ENCODE data around the gene MIA3. TPM values are rescaled to one million over a fixed set of nuclear protein-coding genes. Genes with fewer than 3 reads are reported as not detected.

MIA3 gene
- total RNA-seq, 1 donor from 2014 or later: 22.8 TPM

DNA sequence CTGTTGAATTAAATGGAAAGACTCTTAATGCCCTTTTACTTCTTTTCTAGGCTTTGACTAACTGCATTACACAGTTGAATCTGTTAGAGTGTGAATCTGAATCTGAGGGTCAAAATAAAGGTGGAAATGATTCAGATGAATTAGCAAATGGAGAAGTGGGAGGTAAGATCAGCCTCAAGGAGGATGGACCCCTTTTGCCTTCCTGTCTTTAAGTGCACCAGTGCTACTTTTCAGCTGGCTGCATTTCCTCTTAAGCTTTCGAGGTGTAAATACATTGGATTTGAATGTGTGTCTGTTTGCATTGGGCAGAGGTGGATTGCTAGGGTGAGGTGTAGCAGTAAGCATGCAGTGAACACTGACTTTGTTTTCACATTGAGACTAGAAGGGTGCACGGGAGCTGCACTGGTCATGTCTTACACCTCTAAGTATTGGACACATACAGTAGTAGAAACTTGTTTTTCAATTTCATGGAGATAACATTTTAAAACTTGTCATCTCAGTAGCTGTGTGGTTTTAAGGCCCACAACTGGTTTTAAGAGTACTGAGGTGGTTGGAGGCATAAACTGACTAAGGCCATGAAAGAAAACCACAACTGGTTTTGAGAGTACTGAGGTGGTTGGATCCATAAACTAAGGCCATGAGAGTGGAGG lies 35.4 kb downstream of the MIA3 start:
- DNase-seq (ENCODE audit: low spot score in 2 of 2): no peak
- Histone ChIP-seq H3K4me3 (no peak overlapping the region), H3K9me3 (no peaks in the 10 kb centered on the region), H3K36me3 (peaks cover 83 to 84% of the 10 kb centered on the region in 2 donors), H3K27ac (no peak overlapping the region), H3K4me1 (no peaks in the 10 kb centered on the region), H3K27me3 (no peaks in the 10 kb centered on the region)
- intact Hi-C loops (cut with DNase I): no loop called here
- TF ChIP-seq, protein P1, sequence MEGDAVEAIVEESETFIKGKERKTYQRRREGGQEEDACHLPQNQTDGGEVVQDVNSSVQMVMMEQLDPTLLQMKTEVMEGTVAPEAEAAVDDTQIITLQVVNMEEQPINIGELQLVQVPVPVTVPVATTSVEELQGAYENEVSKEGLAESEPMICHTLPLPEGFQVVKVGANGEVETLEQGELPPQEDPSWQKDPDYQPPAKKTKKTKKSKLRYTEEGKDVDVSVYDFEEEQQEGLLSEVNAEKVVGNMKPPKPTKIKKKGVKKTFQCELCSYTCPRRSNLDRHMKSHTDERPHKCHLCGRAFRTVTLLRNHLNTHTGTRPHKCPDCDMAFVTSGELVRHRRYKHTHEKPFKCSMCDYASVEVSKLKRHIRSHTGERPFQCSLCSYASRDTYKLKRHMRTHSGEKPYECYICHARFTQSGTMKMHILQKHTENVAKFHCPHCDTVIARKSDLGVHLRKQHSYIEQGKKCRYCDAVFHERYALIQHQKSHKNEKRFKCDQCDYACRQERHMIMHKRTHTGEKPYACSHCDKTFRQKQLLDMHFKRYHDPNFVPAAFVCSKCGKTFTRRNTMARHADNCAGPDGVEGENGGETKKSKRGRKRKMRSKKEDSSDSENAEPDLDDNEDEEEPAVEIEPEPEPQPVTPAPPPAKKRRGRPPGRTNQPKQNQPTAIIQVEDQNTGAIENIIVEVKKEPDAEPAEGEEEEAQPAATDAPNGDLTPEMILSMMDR (IDR thresholded peaks at IDR 0.05): no peak

DNA sequence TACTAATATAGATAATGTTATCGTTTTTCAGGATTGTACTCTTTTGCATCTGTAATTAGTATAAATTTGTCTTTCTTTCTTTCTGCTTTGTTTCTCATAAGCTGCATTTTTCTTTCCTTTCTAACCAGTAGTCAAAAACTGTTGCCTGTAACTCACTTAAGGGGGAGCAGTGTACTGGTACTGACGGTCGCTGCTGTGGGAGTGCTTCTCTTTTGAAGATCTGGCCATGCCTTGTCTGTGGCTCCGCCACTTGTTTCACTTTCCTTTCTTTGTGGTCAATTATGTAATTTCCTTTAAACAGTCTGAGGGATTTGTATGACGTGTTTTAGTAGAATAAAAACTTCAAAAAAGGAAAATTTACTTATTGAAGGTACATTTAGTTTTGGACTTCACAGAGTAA lies 37.0 kb downstream of the MIA3 start:
- intact Hi-C loops (cut with DNase I): no loop called here
- Histone ChIP-seq H3K36me3 (peaks cover 87 to 89% of the 10 kb centered on the region in 2 donors), H3K27ac (no peak overlapping the region)

GRCh38 chr1:222656391-222657155 lies 38.7 kb downstream of the MIA3 start:
- intact Hi-C loops (cut with DNase I): no loop called here
- Histone ChIP-seq H3K4me3 (no peak overlapping the region), H3K9me3 (no peaks in the 10 kb centered on the region), H3K36me3 (peaks cover 90 to 91% of the 10 kb centered on the region in 2 donors), H3K27me3 (no peaks in the 10 kb centered on the region), H3K4me1 (no peaks in the 10 kb centered on the region), H3K27ac (no peak overlapping the region)
- DNase-seq (ENCODE audit: low spot score in 2 of 2): no peak
- TF ChIP-seq, protein P1 (IDR thresholded peaks at IDR 0.05): no peak

More for the DNA sequence above, 37.0 kb downstream of the MIA3 start:
- no peaks in the 10 kb centered on the region for H3K4me1 ChIP-seq
- no peak overlapping the region for H3K4me3 ChIP-seq
- DNase-seq (ENCODE audit: low spot score in 2 of 2): no peak
- H3K27me3 ChIP-seq: no peaks in the 10 kb centered on the region
- H3K9me3 ChIP-seq: no peaks in the 10 kb centered on the region
- TF ChIP-seq, protein P1 (IDR thresholded peaks at IDR 0.05): no peak

- Histone ChIP-seq H3K4me1 (no peaks in the 10 kb centered on the region), H3K36me3 (peaks cover 88 to 91% of the 10 kb centered on the region in 2 donors), H3K4me3 (no peak overlapping the region), H3K27ac (no peak overlapping the region), H3K27me3 (no peaks in the 10 kb centered on the region), H3K9me3 (no peaks in the 10 kb centered on the region)
- intact Hi-C loops (cut with DNase I): no loop called here
- TF ChIP-seq, protein P1 (IDR thresholded peaks at IDR 0.05): no peak
- no peak for DNase-seq (ENCODE audit: low spot score in 2 of 2)
Measured at GRCh38 chr1:222657899-222658298, 40.0 kb downstream of the MIA3 start.

DNA sequence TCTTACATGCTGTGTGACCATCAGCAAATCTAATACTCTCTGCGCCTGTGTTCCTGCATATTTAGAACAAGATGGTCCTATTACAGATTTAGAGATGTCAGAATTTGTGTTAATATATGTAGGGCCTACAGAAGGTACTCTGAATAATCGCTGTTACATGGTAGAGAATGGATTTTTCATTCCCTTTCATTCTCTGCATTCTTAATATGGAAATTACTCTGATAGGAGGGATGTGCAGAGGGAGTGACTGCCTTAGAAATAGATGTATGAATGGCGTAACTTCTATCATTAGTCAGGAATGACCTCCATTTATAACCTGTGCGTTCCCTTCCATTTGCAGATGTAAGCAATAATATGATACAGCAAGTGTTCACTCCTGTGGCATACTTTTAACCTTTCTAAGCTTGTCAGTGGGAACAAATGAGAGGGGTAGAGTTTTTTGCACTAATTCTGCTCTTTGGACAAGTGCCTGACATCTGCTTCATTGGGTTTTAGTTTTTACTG lies 45.6 kb downstream of the MIA3 start:
- intact Hi-C loops (cut with DNase I): no loop called here
- no peaks in the 10 kb centered on the region for H3K4me1 ChIP-seq
- H3K27ac ChIP-seq: no peak overlapping the region
- DNase-seq (ENCODE audit: low spot score in 2 of 2): no peak
- peaks cover 85 to 93% of the 10 kb centered on the region in 2 donors for H3K36me3 ChIP-seq
- H3K4me3 ChIP-seq: no peak overlapping the region
- H3K27me3 ChIP-seq: no peaks in the 10 kb centered on the region
- TF ChIP-seq, protein P1 (IDR thresholded peaks at IDR 0.05): no peak
- H3K9me3 ChIP-seq: no peaks in the 10 kb centered on the region

Data from ascending aorta (tissue), 2 donors.